Right atrium auricular region (tissue), 2 donors: ENCODE measurements around the gene MACROH2A1. TPM values are rescaled to one million over a fixed set of nuclear protein-coding genes. Genes with fewer than 3 reads are reported as not detected.

Experiments used
- DNase-seq: peaks from one replicate; pipeline ENCODE4 v3.0.0-alpha.2; 2019; ENCODE audit warnings: low spot score
- H3K27ac ChIP-seq, 2 donors: fragments of 200-600 bp; sonication (generic); 1 replicate in 1 of 2; 2 replicates in 1 of 2; pipeline ENCODE4 v1.5.1; 2016 to 2019
- H3K27me3 ChIP-seq, 2 donors: fragments of 200-600 bp; sonication (generic); one replicate each; pipeline versions ENCODE4 v1.5.1 to v1.6.0; 2017 to 2019
- H3K36me3 ChIP-seq: fragments of 200-600 bp; sonication (generic); one replicate; pipeline ENCODE4 v1.5.1; 2016
- H3K4me1 ChIP-seq, 2 donors: fragments of 200-600 bp; sonication (generic); one replicate each; pipeline versions ENCODE4 v1.5.1 to v1.6.0; 2017 to 2019
- H3K4me3 ChIP-seq, 2 donors: fragments of 200-600 bp; sonication (generic); 1 replicate in 1 of 2; 2 replicates in 1 of 2; pipeline ENCODE4 v1.5.1; 2017 to 2019; ENCODE audit warnings: mild to moderate bottlenecking in 1 of 2, moderate library complexity in 1 of 2
- H3K9me3 ChIP-seq, 2 donors: fragments of 200-600 bp; sonication (generic); one replicate each; pipeline ENCODE4 v1.5.1; 2019
- CTCF ChIP-seq, 2 donors: fragments of 200-600 bp; sonication (generic); IDR thresholded peaks; one replicate each; pipeline ENCODE4 v1.5.1; 2019; ENCODE audit warnings: antibody characterized with exemption in 2 of 2
- total RNA-seq, 2 donors: library from RNA; depleted of rRNA; stranded (reverse); fragments of >200 nt; gene quantifications; one replicate each; pipeline ENCODE4 v1.1.0, GENCODE V29; 2016

MACROH2A1 gene
- total RNA-seq, 2 donors from 2014 or later = 149 to 179 TPM

GRCh38 chr5:135441919-135442318, 42.9 kb upstream of the MACROH2A1 start:
- DNase-seq = peak; percentile 28
- Histone ChIP-seq H3K27me3 (no peaks in the 10 kb centered on the region), H3K9me3 (no peaks in the 10 kb centered on the region), H3K27ac (no peak overlapping the region), H3K36me3 (no peaks in the 10 kb centered on the region), H3K4me3 (no peak overlapping the region), H3K4me1 (peaks cover 0 to 24% of the 10 kb centered on the region in 2 donors)
- no peak for TF ChIP-seq CTCF (IDR thresholded peaks at IDR 0.05)

GRCh38 chr5:135441350-135441831, 42.4 kb upstream of the MACROH2A1 start:
- no peaks in the 10 kb centered on the region for H3K27me3 ChIP-seq
- peak; percentile 55 for DNase-seq
- no peak overlapping the region for H3K27ac ChIP-seq
- peaks cover 0 to 24% of the 10 kb centered on the region in 2 donors for H3K4me1 ChIP-seq
- H3K36me3 ChIP-seq = no peaks in the 10 kb centered on the region
- no peaks in the 10 kb centered on the region for H3K9me3 ChIP-seq
- no peak for TF ChIP-seq CTCF (IDR thresholded peaks at IDR 0.05)
- no peak overlapping the region for H3K4me3 ChIP-seq

- TF ChIP-seq CTCF (IDR thresholded peaks at IDR 0.05) = no peak
- Histone ChIP-seq H3K4me1 (peaks cover 0 to 24% of the 10 kb centered on the region in 2 donors), H3K27ac (no peak overlapping the region), H3K36me3 (no peaks in the 10 kb centered on the region), H3K9me3 (no peaks in the 10 kb centered on the region), H3K27me3 (no peaks in the 10 kb centered on the region), H3K4me3 (no peak overlapping the region)
- DNase-seq = peak; percentile 49
Observed at GRCh38 chr5:135440916-135441315, 41.9 kb upstream of the MACROH2A1 start.

GRCh38 chr5:135439231-135440205, 40.5 kb upstream of the MACROH2A1 start:
- H3K9me3 ChIP-seq = no peaks in the 10 kb centered on the region
- H3K27ac ChIP-seq = no peak overlapping the region
- H3K36me3 ChIP-seq = no peaks in the 10 kb centered on the region
- DNase-seq = no peak
- H3K4me3 ChIP-seq = no peak overlapping the region
- no peaks in the 10 kb centered on the region for H3K27me3 ChIP-seq
- no peak for TF ChIP-seq CTCF (IDR thresholded peaks at IDR 0.05)
- peaks cover 0 to 28% of the 10 kb centered on the region in 2 donors for H3K4me1 ChIP-seq

GRCh38 chr5:135438636-135439221, 39.7 kb upstream of the MACROH2A1 start:
- no peak for DNase-seq
- no peaks in the 10 kb centered on the region for H3K27me3 ChIP-seq
- H3K4me1 ChIP-seq = peaks cover 0 to 36% of the 10 kb centered on the region in 2 donors
- H3K9me3 ChIP-seq = no peaks in the 10 kb centered on the region
- no peak for TF ChIP-seq CTCF (IDR thresholded peaks at IDR 0.05)
- H3K27ac ChIP-seq = no peak overlapping the region
- no peak overlapping the region for H3K4me3 ChIP-seq
- H3K36me3 ChIP-seq = no peaks in the 10 kb centered on the region
